ENCODE measurements around the gene SNX4.

Gene SNX4

DNA sequence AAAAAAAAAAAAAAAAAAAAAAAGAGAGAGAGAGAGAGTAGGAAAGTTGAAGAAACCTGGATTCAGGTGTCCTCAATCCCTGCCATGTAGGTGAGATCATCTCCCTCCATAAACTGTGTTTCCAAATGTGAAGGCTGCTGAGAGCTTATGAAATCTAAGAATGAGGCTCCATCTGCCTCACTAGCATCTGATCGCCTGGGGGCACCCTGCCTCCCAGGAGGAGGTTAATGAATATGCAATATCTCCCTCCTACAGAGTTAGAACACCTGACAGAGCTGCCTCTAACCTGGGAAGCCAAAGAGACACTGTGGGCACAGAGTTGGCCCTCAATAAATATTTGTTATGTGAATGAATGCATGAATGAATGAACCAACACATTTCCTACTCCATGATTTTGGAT, 121.0 kb downstream of the SNX4 start:
- no peak for FAIRE-seq
